C4-2B (cell line): ENCODE results near the gene LBHD1.
"Not testable (repeated sequence)": the region's sequence is repeated elsewhere in the genome, so short reads cannot be mapped to it uniquely, and the experiment has no call there.

Experiments
- H3K27ac ChIP-seq: fragments of 450-650 bp; 2 replicates; pipeline ENCODE4 v1.5.1; 2017
- CTCF ChIP-seq: fragments of 450-650 bp; conservative IDR thresholded peaks from 2 replicates; pipeline ENCODE4 v1.5.1; 2017; ENCODE audit warnings: mild to moderate bottlenecking
- ZFX ChIP-seq: fragments of 450-650 bp; IDR thresholded peaks from 2 replicates; pipeline ENCODE4 v1.6.1; 2017

LBHD1 gene

GRCh38 chr11:62652161-62653006 is 19.7 kb downstream of the LBHD1 start:
- TF ChIP-seq ZFX (no peak), CTCF (no peak)
- H3K27ac ChIP-seq, result peak overlapping the region; percentile 86

GRCh38 chr11:62650283-62650682 is 21.8 kb downstream of the LBHD1 start:
- H3K27ac ChIP-seq, result not testable (repeated sequence)

- TF ChIP-seq ZFX (no peak), CTCF (no peak)
- no peak overlapping the region for H3K27ac ChIP-seq
These were observed 22.6 kb downstream of the LBHD1 start for GRCh38 chr11:62649486-62649885.

- TF ChIP-seq ZFX, result no peak
- no peak for TF ChIP-seq CTCF
These were observed 23.1 kb downstream of the LBHD1 start for GRCh38 chr11:62648967-62649364.

GRCh38 chr11:62648185-62648966 is 23.7 kb downstream of the LBHD1 start:
- H3K27ac ChIP-seq, result peak overlapping the region; percentile 97
- TF ChIP-seq CTCF (no peak), ZFX (no peak)

More at GRCh38 chr11:62648967-62649364, 23.1 kb downstream of the LBHD1 start:
- no peak overlapping the region for H3K27ac ChIP-seq

GRCh38 chr11:62647609-62648005 is 24.5 kb downstream of the LBHD1 start:
- peak overlapping the region; percentile 97 for H3K27ac ChIP-seq
- TF ChIP-seq CTCF (no peak), ZFX (no peak)

- H3K27ac ChIP-seq, result peak overlapping the region; percentile 97
- TF ChIP-seq CTCF, result no peak
- no peak for TF ChIP-seq ZFX
These were observed 25.1 kb downstream of the LBHD1 start for GRCh38 chr11:62646825-62647608.
